HG03280 (cell line): Measurements from ENCODE around the gene GTF2E1.
"Not testable (repeated sequence)": the region's sequence is repeated elsewhere in the genome, so short reads cannot be mapped to it uniquely, and the experiment has no call there.

Experiments
- ATAC-seq: cut with Tn5 transposase; IDR thresholded peaks from one replicate; pipeline ENCODE4 v1.9.1; 2021; ENCODE audit warnings: mild to moderate bottlenecking, moderate library complexity; ENCODE audit not compliant: unreplicated experiment

The GTF2E1 gene

DNA sequence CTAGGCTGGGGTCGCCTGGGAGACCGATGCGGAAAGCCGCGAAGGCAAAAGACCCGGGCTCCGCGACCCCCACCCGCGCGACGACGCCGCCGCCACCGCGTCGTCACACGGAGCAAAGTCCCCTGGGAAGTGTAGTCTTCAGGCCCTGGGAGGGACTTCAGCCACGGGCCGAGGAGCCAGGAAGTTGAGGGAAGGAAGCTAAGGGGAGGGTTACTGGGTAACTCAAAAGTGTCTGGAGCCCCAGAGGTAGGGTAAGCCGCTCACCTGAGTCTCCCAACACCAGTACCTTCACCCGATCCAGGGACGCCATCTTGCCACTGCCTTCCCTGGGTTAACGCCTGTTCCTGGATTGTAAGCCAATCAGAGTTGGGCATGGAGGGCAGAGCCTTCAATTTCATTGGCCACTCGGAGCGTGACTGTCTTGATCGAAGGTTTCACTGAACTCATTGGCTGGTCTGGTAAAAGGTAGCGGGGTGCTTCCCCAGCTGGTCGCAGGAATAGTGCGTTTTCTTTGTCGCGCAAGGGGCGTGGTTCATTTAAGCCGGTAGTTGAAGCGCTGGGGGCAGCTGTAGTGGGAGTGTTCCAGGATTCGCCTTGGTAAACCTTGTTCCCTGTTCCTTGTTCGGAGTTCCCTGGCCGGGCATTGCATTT, at the start of gene GTF2E1, which contains the start of gene RABL3:
Gene GTF2E1, plus strand, starts transcription at position 547 of the 651 bp plus-strand sequence. CDS start 7,809 bp downstream, outside the sequence.
Gene RABL3, minus strand, starts transcription at position 319 of the 651 bp plus-strand sequence. Its CDS starts 9 bp downstream, at position 310.
- ATAC-seq: peak; percentile 99

DNA sequence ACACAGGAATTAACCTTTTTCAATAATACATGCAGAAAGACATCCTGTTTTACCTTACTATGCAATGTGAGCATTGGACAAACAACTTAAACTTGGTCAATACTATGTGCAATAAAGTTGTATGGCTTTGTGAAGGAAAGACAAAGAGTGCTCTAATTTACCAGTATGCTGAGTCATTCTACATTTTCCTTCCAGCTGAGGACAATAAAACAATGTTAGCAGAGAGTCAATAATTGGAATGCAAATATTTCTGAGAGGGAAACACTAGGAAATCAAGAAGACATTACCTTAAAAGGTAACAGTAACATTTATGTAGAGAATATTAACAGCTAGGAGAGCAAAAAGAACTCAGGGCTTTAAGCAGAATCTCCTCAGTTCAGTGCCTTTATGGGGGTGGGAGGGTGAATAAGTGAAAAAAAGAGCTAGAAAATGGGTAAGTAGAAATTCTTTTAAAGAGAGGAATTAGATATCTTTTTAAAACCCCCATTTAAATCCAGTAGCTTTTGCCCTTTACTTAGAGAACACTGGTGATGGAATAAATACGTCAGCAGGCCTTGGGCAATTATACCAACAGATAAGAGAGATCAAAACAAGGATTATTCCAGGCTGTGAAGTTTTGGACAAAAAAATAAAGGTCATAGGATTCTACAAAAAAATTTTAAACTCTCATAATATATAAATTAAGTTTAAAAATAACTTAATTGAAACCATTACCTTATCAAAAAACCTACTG, 48.9 kb upstream of the GTF2E1 start:
- ATAC-seq: no peak

DNA sequence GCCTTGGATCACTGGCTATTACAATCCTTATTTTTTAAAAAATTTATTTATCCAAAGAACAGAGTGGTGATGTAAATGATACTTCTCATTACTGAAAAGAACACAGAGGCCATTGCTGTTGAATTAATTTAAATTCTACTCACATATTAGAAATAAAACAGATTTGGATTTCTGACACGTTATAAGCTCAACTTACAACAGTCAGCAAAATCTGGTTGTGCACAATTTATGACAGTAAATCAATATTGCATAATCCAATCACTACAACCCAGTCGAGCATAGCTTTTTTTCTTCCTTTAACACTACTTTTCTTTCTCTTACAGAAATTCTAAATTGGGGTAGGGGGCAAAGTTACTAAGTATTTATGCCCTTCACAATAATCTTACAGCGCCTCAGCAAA, 43.2 kb upstream of the GTF2E1 start:
- no peak for ATAC-seq

DNA sequence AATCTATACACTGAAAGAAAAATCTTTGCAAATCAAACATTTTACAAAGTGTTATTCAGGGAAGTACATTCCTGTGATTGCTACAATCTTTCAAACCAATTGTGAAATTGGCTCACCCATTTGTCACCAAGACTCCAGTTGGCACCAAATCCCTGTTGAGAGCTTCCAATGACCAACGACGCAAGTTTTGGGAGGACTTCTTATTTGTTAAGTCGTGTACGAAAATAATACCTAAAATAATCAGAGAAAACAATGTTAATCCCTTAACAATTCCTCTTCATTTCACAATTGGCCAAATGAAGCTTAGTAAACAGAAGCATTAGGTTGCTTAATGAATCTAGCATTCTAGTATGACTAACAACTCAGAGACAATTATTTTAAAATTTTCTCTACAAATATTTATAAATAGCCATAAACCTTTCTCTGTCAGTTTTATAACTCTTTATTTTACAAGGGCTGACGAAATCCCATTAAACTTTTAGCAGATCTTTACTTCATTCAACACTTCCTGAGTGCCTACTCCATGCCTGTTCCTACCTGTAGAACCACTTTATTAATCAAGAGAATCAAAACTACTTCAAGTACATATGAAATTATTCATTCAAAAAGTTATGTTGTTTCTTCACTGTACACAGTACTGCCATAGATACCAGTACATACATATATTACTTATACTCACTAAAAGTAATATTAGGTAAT, 36.5 kb upstream of the GTF2E1 start:
- no peak for ATAC-seq

DNA sequence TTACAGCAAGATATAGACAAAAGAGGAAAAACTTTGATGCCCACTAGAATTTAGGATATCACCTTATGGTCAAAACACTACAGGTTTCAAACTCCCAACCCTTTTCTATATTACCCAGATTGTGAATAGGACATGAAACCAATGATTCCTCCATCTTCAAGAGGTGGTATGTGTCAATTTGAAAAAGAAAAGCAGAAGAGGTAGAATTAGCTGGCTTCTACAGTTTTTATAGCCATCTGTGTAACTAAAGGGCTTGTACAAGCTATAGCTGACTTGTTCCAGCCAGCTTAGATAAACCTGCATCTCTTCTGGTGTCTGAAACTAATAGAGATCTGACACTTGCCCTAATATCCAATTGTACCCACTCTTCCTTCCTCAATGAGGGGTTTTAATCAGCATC, 35.6 kb upstream of the GTF2E1 start:
- ATAC-seq: no peak

DNA sequence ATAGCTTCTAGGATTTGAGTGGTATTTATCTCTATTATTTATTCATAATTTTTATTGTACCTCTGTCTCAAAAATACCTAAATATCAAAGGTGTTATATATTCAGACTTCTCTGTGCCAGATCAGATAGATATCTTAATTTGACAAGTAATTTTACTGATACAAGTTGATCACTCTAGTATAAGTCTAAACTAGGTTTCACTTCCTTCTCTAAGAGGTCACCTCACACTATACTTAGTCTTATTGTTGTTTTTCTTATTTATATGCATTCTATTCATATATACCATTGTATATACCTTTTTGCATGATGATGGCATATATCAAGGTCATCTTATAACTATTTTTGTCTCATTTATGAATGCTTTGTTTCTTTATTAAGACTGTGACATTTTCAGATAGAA, 34.1 kb upstream of the GTF2E1 start:
- no peak for ATAC-seq

DNA sequence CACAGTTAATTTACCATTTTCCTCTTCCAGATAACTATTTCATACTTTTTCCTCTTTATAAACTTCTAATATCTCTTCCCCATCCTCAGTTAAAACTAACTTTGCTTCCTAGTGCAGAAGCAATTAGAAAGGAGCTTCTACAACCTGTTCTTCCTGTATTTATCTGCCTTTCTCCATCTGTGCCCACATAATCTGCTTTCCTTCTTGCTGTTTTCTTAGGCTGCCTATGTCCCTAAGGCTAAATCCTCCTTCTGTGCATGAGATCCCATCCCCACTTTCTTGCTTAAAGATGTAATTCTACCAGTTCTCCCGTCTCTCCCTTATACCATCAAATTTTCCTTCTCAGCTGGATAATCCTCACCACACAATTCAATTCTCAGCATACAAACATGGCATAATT, 32.2 kb upstream of the GTF2E1 start:
- no peak for ATAC-seq

DNA sequence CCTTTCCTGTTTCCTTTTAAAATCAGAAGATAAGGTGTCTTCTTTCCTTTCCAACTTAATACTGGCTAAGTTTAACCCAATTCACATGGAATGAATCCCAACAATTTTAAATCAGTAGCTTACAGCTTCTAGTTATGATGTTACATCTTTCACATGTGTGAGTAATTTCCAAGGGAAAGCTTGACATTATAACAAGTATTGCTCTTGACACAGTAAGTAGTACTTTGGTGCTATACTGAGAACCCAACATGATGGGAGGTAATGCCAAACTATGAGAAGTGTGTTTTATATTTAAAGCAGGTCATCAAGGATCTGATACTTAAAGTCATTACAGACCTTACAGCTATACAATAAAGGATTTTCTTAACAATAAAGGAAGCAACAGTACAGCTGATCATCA, 29.3 kb upstream of the GTF2E1 start:
- no peak for ATAC-seq

DNA sequence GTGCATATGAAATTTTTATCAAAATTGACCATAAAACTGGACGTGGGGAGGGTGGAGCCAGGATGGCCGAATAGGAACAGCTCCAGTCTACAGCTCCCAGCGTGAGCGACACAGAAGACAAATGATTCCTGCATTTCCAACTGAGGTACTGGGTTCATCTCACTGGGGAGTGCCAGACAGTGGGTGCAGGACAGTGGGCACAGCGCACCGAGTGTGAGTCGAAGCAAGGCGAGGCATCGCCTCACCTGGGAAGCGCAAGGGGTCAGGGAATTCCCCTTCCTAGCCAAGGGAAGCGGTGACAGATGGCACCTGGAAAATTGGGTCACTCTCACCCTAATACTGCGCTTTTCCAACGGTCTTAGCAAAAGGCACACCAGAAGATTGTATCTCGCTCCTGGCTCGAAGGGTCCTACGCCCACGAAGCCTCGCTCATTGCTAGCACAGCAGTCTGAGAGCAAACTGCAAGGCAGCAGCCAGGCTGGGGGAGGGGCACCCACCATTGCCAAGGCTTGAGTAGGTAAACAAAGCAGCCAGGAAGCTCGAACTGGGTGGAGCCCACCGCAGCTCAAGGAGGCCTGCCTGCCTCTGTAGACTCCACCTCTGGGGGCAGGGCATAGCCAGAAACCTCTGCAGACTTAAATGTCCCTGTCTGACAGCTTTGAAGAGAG, 23.2 kb upstream of the GTF2E1 start:
- ATAC-seq: not testable (repeated sequence)

DNA sequence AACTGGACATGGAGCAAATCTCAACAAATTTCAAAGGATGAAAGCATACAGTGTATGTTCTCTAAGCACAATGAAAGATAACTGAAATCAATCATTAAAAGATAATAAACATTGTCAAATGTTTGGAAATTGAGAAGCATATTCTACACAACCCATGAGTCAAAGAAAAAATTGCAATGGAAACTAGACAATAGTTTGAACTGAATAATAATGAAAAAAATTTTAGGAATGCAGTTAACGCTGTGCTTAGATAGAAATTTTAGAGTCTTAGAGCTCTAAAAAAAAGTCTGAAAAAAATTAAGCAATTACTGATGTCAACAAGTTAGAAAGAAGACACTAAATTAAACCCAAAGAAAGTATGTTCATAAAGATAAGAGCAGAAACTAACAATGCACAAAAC, 15.8 kb upstream of the GTF2E1 start:
- ATAC-seq: no peak

DNA sequence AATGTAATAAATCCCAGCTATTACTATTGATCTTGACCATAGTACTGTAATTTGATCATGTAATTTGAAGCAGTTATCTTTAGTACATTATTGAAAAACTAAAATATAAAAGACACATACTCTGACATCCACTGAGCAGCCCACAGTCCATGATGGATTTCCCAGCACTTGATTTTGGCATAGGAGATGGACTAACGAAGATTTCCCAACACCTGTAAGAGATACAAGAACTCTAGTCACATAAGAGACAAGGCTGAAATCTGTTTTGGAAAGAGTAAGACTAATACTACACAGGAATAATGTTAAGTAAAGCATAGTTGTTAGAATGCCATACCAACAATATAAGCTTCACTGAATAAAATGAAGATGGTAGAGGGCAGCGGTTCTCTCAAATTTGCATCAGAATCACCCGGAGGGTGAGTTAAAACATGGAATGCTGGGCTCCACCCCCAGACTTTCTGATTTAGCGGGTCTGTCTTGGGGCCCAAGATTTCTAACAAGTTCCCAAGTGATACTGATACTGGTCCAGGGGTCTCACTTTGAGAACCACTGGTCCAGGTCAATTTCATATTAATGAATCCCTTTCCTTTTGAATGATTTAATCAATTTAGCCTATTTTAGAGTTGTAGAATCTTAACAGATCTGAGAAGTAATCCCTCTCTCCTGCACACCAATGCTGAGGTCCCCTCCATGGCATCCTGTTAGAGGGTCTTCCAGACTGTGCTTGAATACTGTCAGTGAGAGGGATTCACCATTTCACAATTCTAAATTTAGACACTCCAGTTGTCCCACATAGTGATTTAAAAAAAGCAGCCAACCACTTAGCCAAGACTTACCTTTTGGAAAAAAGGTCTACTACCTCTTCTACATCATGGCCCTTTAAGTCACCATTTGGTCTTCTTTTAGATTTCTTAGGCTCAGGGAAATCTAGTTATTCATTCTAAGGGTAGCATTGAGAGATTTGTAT, 11.7 kb upstream of the GTF2E1 start:
- ATAC-seq: no peak

DNA sequence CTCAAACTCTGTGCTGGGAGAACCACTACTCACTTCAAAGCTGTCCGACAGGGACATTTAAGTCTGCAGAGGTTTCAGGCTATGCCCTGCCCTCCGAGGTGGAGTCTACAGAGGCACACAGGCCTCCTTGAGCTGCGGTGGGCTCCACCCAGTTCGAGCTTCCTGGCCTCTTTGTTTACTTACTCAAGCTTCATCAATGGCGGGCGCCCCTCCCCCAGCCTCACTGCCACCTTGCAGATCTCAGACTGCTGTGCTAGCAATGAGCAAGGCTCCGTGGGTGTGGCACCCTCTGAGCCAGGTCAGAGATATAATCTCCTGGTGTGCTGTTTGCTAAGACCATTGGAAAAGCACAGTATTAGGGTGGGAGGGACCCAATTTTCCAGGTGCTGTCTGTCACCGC, 4.5 kb upstream of the GTF2E1 start:
- ATAC-seq: not testable (repeated sequence)

DNA sequence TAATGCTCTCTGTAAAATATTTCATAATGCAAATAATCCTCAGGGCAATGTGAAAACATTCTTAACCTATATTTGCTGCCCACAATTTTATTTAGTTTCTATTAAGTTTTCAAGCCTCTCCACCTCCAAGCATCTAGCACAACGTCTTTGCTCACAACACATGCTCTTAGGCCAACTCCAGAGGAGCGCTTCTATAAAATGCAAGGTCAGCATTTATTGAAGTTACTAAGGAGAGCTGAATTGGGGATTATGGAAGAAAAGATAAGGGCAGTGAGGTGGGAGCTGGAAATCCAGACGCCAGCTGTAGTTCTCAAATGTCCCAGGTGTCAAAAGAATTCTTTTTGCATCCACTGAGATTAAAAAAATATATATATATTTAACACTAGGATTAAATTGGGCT, 1.2 kb upstream of the GTF2E1 start:
- no peak for ATAC-seq

DNA sequence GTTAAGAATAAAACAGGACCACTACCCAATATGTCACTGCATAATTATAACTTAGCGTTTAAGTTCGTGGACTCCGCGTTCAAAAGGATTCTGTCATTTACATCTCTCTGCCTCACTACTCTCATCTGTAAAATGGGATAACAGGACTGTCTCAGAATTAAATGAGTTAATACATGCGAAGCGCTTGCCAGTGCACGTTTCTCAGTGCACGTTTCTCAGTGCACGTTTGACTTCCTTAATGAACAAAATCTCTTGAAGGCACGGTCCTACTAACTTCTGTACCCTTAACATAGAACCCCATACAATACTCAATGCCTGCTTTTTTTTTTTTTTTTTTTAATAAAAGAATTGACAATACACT, 727 bp upstream of the GTF2E1 start:
- peak; percentile 21 for ATAC-seq

DNA sequence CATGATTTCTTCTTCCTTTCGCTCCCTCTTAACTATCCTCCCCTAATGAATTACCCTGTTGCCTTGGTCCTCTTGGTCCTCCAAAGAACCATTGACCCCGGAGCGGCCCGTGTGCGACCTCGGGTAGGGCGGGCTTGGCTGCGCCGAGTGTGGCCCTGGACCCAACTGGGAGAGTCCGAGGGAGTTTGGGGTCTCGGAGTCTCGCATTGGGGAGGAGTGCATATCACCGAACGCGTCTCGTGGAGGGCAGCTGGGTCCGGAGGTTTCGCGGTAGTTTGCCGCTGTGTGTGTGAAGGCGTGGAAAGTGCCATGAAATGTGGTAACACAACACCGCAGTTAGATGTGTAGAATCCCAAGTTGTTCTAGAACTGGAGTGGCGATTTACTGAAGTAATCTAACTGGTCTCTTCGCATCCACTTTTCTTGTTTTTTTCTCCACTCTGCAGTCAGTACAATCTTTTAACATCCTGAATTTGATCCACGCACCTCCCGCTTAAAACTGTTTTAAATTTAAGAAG, 363 bp downstream of the GTF2E1 start:
- peak; percentile 18 for ATAC-seq

DNA sequence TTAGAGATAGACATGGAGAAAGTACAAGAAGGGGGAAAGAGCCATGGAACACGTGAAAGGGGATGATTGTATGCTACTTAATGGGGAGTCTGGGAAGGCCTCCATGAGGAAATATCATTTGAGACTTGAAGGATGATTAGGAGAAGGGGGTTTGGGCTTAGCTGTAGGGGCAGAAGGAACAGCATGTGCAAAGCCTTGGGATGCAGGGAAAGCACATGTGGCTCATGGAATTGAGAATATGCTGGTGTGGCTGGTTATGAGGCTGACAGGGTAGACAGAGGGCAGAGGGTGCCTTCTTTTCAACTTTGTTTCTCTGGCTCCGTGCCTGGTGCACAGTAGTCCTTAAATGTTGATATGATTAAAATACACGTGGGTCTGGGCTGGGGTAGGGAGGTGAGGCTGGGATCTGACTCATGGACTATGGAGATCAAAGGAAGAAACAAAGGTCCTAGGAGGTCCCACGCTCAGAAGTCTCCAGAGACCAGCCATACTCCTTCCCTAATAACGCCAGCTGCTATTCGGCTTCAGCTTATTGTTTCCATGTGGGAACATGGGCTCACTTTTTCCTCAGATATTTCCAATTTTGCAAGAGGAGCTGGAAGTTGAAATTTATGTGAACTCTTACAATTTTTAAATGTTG, 1.1 kb downstream of the GTF2E1 start:
- no peak for ATAC-seq

DNA sequence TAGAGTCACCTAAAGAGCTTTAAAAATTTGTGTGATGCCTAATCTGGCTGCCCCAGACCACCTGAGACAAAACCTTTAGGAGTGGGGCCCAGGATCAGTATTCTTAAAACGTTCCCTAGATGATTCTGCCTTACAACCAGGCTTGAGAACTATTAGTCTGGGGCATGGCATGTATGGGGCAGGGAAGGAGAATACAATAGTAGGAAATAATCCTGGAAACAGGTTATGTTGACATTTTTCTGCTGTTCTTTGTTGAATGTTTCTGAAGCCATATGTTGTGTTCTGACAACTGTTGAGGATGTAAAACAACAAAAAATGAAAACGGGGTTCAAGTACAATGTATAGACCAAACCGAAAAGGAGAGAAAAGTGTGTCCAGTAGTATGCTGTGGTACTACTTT, 2.9 kb downstream of the GTF2E1 start:
- ATAC-seq: no peak

DNA sequence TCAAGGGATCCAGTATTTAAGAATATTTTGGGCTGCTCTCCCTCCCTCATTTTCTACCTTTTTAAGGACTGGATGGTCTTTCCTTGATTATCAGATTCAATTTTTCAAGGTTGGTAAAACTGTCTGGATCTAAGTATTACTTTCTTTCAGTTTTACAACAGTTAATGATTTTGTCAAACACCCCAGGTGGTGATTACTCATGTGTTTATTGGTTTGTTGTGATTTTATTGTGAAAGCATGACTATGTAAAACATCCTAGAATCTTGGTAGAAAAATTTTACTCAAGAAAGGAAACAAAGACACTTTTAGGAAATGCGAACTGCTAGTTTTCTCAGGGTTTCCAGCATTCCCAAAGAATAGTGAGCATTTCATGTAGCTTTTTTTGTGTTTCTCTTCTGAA, 7.3 kb downstream of the GTF2E1 start:
- ATAC-seq: no peak

DNA sequence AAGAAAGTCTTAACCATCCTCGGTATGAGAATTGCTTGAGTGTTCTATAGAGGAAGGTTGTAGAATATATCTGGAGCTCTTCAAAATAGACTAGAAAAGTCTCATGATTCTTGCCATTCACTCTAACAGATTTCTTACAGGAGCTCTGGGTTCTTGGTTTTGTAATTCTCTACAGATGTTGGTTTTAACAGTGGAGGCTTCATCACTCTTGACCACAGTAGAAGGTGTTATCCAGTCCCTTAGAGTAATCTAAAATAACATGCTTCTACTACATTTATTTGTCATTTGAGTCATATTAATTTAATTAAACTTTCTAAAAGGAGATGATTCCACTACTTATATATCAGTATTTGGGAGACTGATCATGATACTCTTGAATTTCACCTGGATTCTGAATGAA, 9.7 kb downstream of the GTF2E1 start:
- no peak for ATAC-seq

DNA sequence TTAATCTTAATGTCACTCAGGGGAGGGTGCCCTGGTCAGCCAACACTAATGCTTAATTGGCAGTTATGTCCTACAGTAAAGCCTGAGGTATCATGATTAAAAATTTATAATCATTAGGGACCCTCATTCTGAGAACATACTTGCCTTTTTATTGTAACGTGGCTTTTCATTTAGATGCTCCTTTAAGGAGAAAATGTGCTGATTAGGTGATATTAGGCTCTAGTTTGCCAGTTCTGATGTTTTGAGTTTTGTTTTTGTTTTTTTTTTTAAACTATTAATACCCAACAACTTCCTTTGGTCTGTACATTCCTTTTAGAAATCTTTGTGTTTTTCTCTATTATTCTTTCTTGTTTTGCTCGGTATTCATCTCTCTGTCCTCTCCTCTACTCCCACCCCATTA, 10.3 kb downstream of the GTF2E1 start:
- no peak for ATAC-seq
